CD14-positive monocyte (primary cell): ENCODE measurements around the gene NFAM1. TPM values are rescaled to one million over a fixed set of nuclear protein-coding genes. Genes with fewer than 3 reads are reported as not detected.
A peak's percentile ranks its signal among the peaks of the same experiment; 100 is the strongest.

Source experiments
- DNase-seq, 3 donors: peaks; one replicate each; pipeline ENCODE4 v3.0.0-alpha.2; 2011 to 2022
- H2AFZ ChIP-seq: 2 replicates; pipeline ENCODE4 v1.6.0; 2012; ENCODE audit warnings: mild to moderate bottlenecking, low read depth, low read length, inconsistent platforms; ENCODE audit not compliant: insufficient read depth, poor library complexity, severe bottlenecking
- H3K27ac ChIP-seq, 2 donors: 1 replicate in 1 of 2; 2 replicates in 1 of 2; pipeline ENCODE4 v1.5.1; 2012 to 2013; ENCODE audit warnings: low read length in 2 of 2, control low read depth in 1 of 2, inconsistent platforms in 1 of 2, low read depth in 1 of 2, mild to moderate bottlenecking in 1 of 2
- H3K27me3 ChIP-seq, 2 donors: one replicate each; pipeline versions ENCODE4 v1.6.0 to v1.6.1; 2011 to 2013; ENCODE audit warnings: low read length in 2 of 2; ENCODE audit not compliant: control insufficient read depth in 2 of 2, insufficient read depth in 2 of 2
- H3K36me3 ChIP-seq, 2 donors: replicated peaks in 1 of 2; 1 replicate in 1 of 2; 2 replicates in 1 of 2; pipeline versions ENCODE4 v1.5.1 to v1.6.1; 2012 to 2013; ENCODE audit warnings: low read length in 2 of 2, control low read depth in 1 of 2, inconsistent platforms in 1 of 2, mild to moderate bottlenecking in 1 of 2; ENCODE audit not compliant: insufficient read depth in 2 of 2, control insufficient read depth in 1 of 2
- H3K4me1 ChIP-seq, 2 donors: 1 replicate in 1 of 2; 2 replicates in 1 of 2; pipeline versions ENCODE4 v1.5.1 to v1.6.1; 2012 to 2013; ENCODE audit warnings: low read length in 2 of 2, control low read depth in 1 of 2, inconsistent platforms in 1 of 2, mild to moderate bottlenecking in 1 of 2, moderate library complexity in 1 of 2; ENCODE audit not compliant: insufficient read depth in 2 of 2, control insufficient read depth in 1 of 2
- H3K4me2 ChIP-seq: replicated peaks from 2 replicates; pipeline ENCODE3; 2012; ENCODE audit warnings: low read length, moderate library complexity, mild to moderate bottlenecking; ENCODE audit not compliant: poor library complexity, severe bottlenecking; ENCODE audit errors: extremely low read depth
- H3K4me3 ChIP-seq, 3 experiments: fragments of 200-600 bp in 1 of 3; sonication (generic) in 1 of 3; replicated peaks in 1 of 3; 1 replicate in 2 of 3; 2 replicates in 1 of 3; pipeline ENCODE4 v1.5.1; 2011 to 2013; ENCODE audit warnings: low read length in 3 of 3, mild to moderate bottlenecking in 3 of 3, control low read depth in 2 of 3, low read depth in 2 of 3, inconsistent platforms in 1 of 3, moderate library complexity in 1 of 3
- H3K79me2 ChIP-seq: 2 replicates; pipeline ENCODE4 v1.6.0; 2012; ENCODE audit warnings: mild to moderate bottlenecking, control low read depth, inconsistent platforms, low read length, moderate library complexity; ENCODE audit not compliant: insufficient read depth
- H3K9ac ChIP-seq: 2 replicates; pipeline ENCODE4 v1.6.0; 2017; ENCODE audit warnings: low read length, mild to moderate bottlenecking; ENCODE audit not compliant: insufficient read depth, poor library complexity, severe bottlenecking
- H3K9me3 ChIP-seq, 2 donors: replicated peaks in 1 of 2; 1 replicate in 1 of 2; 2 replicates in 1 of 2; pipeline versions ENCODE4 v1.5.1 to v1.6.1; 2012 to 2013; ENCODE audit warnings: low read length in 2 of 2, control low read depth in 1 of 2; ENCODE audit not compliant: control insufficient read depth in 1 of 2, insufficient read depth in 1 of 2
- H4K20me1 ChIP-seq: 2 replicates; pipeline ENCODE4 v1.6.0; 2012; ENCODE audit warnings: mild to moderate bottlenecking, low read length, control low read depth, moderate library complexity; ENCODE audit not compliant: insufficient read depth
- H3K27ac Mint-ChIP-seq, 7 donors: one replicate each; pipeline ENCODE4 v1.8.0; 2020; ENCODE audit warnings: mild to moderate bottlenecking in 7 of 7, mixed read lengths in 7 of 7, moderate library complexity in 6 of 7, inconsistent platforms in 2 of 7
- H3K27me3 Mint-ChIP-seq, 3 donors: one replicate each; pipeline ENCODE4 v1.8.0; 2021 to 2022; ENCODE audit warnings: low read depth in 3 of 3, mild to moderate bottlenecking in 3 of 3, mixed read lengths in 3 of 3, moderate library complexity in 3 of 3, inconsistent platforms in 1 of 3
- H3K36me3 Mint-ChIP-seq, 2 donors: one replicate each; pipeline ENCODE4 v1.8.0; 2020; ENCODE audit warnings: mixed read lengths in 2 of 2, inconsistent platforms in 1 of 2, mild to moderate bottlenecking in 1 of 2
- H3K4me1 Mint-ChIP-seq: one replicate; pipeline ENCODE4 v1.8.0; 2020; ENCODE audit warnings: mild to moderate bottlenecking, mixed read lengths
- H3K4me3 Mint-ChIP-seq, 2 donors: one replicate each; pipeline ENCODE4 v1.8.0; 2020; ENCODE audit warnings: mild to moderate bottlenecking in 2 of 2, mixed read lengths in 2 of 2, moderate library complexity in 1 of 2
- H3K9me3 Mint-ChIP-seq, 7 donors: one replicate each; pipeline ENCODE4 v1.8.0; 2020 to 2022; ENCODE audit warnings: mixed read lengths in 7 of 7, mild to moderate bottlenecking in 6 of 7, moderate library complexity in 6 of 7, inconsistent platforms in 2 of 7
- WGBS: methylation state at CpG from one replicate; pipeline ENCODE4 v1.1.5; 2013; ENCODE audit warnings: missing lambda C conversion rate; ENCODE audit not compliant: insufficient coverage; 5-methylcytosine and 5-hydroxymethylcytosine counted together
- intact Hi-C, 2 donors: fragments of 100-400 bp; cut with micrococcal nuclease; formaldehyde crosslinking; loops; one replicate each; pipeline versions ENCODE4 v1.15.0 to v1.15.1; 2023
- polyA plus RNA-seq, 3 donors: library from polyadenylated mRNA; depleted of rRNA in 1 of 3; unstranded in 2 of 3; stranded (reverse) in 1 of 3; fragments of 300-500 nt in 2 of 3; fragments of >200 nt in 1 of 3; fragmentation: Illumina TruSeq in 2 of 3; gene quantifications; 1 replicate in 2 of 3; 2 replicates in 1 of 3; pipeline ENCODE4 v1.2.3, GENCODE V29; 2012 to 2021
- TF ChIP-seq, protein P1 (sequence below): fragments of 200-600 bp; IDR thresholded peaks from one replicate; pipeline ENCODE4 v1.8.0; 2022; ENCODE audit warnings: antibody characterized with exemption, mild to moderate bottlenecking

NFAM1 gene
- polyA plus RNA-seq, 3 donors = 36.0 to 71.0 (median 69.7) TPM

DNA sequence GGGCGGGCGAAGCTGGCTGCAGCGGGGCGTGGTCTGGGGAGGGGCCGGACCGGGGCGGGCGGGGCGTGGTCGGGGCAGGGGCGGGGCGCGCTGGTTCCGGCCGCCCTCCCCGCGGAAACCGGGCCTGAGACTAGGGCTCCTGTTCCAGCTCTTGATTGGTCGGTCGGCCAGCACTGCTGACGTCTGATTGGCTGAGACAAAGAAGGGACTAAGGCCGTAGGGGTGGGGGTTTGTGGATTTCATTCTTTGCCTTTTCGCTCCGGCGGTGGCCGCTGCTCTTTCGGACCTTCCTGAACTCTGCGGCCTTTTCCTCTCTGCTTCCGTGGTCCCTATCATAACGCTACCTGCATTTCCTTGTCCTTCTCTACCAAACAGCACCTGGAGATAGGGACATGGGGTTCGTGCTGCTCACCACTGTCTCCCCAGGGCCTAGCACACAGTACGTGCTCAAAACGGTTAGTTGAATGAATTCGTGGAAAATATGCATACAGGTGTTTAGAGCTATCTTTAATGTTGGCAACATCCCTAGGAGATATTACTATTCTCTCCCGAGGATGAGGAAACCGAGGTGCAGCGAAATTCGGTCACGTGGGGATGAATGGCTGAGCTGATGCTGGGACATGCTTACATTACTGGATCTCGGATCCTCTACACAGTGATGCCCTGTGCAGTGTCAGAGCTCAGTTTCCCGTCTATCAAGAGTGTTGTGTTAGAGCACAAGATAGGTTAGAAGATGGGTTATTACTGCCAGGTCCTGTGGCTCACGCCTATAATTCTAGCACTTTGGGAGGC lies 62.8 kb downstream of the NFAM1 start:
- H3K4me2 ChIP-seq = peak overlapping the region; percentile 95
- H3K27me3 ChIP-seq = peaks cover 37 to 47% of the 10 kb centered on the region in 2 donors
- H2AFZ ChIP-seq = peak overlapping the region; percentile 72
- no peaks in the 10 kb centered on the region for H3K79me2 ChIP-seq
- Mint-ChIP-seq H3K4me1 (peaks cover 27% of the 10 kb centered on the region), H3K27ac (peak overlapping the region in 6 of 7 donors; percentile 56 to 86 (median 74)), H3K4me3 (peak overlapping the region; percentile 81 to 93), H3K36me3 (peaks cover 5 to 6% of the 10 kb centered on the region in 2 donors), H3K9me3 (peaks cover 0 to 11% (median 7%) of the 10 kb centered on the region in 7 donors), H3K27me3 (peaks cover 50 to 76% (median 60%) of the 10 kb centered on the region in 3 donors)
- TF ChIP-seq, protein P1, sequence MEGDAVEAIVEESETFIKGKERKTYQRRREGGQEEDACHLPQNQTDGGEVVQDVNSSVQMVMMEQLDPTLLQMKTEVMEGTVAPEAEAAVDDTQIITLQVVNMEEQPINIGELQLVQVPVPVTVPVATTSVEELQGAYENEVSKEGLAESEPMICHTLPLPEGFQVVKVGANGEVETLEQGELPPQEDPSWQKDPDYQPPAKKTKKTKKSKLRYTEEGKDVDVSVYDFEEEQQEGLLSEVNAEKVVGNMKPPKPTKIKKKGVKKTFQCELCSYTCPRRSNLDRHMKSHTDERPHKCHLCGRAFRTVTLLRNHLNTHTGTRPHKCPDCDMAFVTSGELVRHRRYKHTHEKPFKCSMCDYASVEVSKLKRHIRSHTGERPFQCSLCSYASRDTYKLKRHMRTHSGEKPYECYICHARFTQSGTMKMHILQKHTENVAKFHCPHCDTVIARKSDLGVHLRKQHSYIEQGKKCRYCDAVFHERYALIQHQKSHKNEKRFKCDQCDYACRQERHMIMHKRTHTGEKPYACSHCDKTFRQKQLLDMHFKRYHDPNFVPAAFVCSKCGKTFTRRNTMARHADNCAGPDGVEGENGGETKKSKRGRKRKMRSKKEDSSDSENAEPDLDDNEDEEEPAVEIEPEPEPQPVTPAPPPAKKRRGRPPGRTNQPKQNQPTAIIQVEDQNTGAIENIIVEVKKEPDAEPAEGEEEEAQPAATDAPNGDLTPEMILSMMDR = no peak
- intact Hi-C loops = loop anchor here in 1 of 2 donors (5.0 to 10.0 kb wide), 3 partner anchors 63 to 745 kb away; partner anchors contain the start of genes DESI1, NFAM1 and XRCC6
- peaks cover 0 to 30% of the 10 kb centered on the region in 2 donors for H3K9me3 ChIP-seq
- WGBS = 11% methylated on average over 26 of the region's 42 CpGs
- H3K27ac ChIP-seq = no peak overlapping the region
- H3K4me3 ChIP-seq = peak overlapping the region; percentile 40 to 74 (median 42)
- peak; percentile 79 to 90 (median 88) for DNase-seq
- peaks cover 5% of the 10 kb centered on the region for H4K20me1 ChIP-seq
- H3K36me3 ChIP-seq = no peaks in the 10 kb centered on the region
- H3K9ac ChIP-seq = no peak overlapping the region
- H3K4me1 ChIP-seq = peaks cover 20 to 26% of the 10 kb centered on the region in 2 donors

GRCh38 chr22:42368379-42369249 lies 63.6 kb downstream of the NFAM1 start:
- H3K27me3 Mint-ChIP-seq = peaks cover 59 to 79% (median 67%) of the 10 kb centered on the region in 3 donors

More at GRCh38 chr22:42368379-42369249, 63.6 kb downstream of the NFAM1 start:
- intact Hi-C loops = loop anchor here in 1 of 2 donors (5.0 kb wide), 1 partner anchor 66 kb away; no protein-coding TSS in a partner anchor
- peaks cover 17 to 22% of the 10 kb centered on the region in 2 donors for H3K4me1 ChIP-seq
- H4K20me1 ChIP-seq = peaks cover 5% of the 10 kb centered on the region
- H3K79me2 ChIP-seq = no peaks in the 10 kb centered on the region
- 2% methylated on average over 85 of the region's 86 CpGs for WGBS
- H3K4me3 Mint-ChIP-seq = peak overlapping the region; percentile 81 to 93
- DNase-seq = no peak
- H3K4me3 ChIP-seq = peak overlapping the region; percentile 21 to 74 (median 23)
- peaks cover 40 to 55% of the 10 kb centered on the region in 2 donors for H3K27me3 ChIP-seq
- peak overlapping the region; percentile 36 for H3K9ac ChIP-seq
- peak overlapping the region; percentile 95 for H3K4me2 ChIP-seq
- no peaks in the 10 kb centered on the region for H3K36me3 ChIP-seq
- H3K27ac ChIP-seq = no peak overlapping the region
- peak overlapping the region in 1 of 7 donors; percentile 75 for H3K27ac Mint-ChIP-seq
- peaks cover 23% of the 10 kb centered on the region for H3K4me1 Mint-ChIP-seq
- TF ChIP-seq, protein P1 = no peak
- H3K36me3 Mint-ChIP-seq = peaks cover 5 to 6% of the 10 kb centered on the region in 2 donors
- peaks cover 0 to 11% (median 7%) of the 10 kb centered on the region in 7 donors for H3K9me3 Mint-ChIP-seq
- H3K9me3 ChIP-seq = peaks cover 0 to 30% of the 10 kb centered on the region in 2 donors
- peak overlapping the region; percentile 72 for H2AFZ ChIP-seq
